HG03039 (cell line): ENCODE results near the gene AKIP1.

ENCODE experiments used
- ATAC-seq: cut with Tn5 transposase; IDR thresholded peaks from one replicate; pipeline ENCODE4 v1.9.1; 2021; ENCODE audit warnings: mild to moderate bottlenecking, moderate library complexity; ENCODE audit not compliant: unreplicated experiment

Gene AKIP1

GRCh38 chr11:8956860-8957259, 45.9 kb downstream of the AKIP1 start:
- ATAC-seq: no peak

- peak; percentile 28 for ATAC-seq
These were observed 48.7 kb downstream of the AKIP1 start for GRCh38 chr11:8959546-8960166.

DNA sequence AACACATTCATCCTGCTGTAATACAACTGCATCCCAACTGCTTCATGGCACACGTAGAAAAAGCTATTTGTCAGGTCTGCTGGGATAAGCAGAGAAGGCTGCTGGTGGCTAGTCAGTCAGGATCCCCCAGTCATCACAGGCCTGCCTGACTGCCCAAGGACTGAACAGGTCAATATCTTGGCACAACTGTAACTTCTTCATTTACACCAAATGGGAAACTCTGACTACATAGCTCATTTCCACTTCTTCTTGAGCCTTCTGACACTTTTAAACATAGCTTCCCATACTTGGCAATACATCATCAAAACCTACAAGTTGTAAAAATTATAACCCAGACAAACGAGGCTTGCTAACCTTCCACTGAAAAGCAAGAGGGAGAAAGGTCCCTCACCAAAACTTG, 50.4 kb downstream of the AKIP1 start:
- ATAC-seq: no peak

DNA sequence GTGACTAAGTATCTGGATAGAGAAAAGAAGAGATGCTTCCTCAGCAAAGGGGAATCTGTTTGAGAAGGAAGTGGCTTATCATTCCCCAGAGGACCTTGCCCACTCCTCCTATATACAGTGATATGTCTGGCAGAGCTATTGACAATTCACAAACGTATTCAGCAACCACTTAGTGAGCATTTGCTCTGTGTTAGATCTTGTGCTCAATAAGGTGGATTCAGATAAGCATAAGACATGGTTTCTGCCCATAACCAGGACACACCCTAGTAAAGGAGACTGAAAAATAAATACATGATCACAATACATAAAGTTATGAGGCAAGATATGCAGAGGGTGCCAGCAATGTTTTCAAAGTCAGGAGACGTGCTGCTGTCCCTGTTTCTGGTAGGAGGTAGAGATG, 51.9 kb downstream of the AKIP1 start:
- no peak for ATAC-seq

GRCh38 chr11:8963569-8964323, 52.8 kb downstream of the AKIP1 start:
- peak; percentile 62 for ATAC-seq

DNA sequence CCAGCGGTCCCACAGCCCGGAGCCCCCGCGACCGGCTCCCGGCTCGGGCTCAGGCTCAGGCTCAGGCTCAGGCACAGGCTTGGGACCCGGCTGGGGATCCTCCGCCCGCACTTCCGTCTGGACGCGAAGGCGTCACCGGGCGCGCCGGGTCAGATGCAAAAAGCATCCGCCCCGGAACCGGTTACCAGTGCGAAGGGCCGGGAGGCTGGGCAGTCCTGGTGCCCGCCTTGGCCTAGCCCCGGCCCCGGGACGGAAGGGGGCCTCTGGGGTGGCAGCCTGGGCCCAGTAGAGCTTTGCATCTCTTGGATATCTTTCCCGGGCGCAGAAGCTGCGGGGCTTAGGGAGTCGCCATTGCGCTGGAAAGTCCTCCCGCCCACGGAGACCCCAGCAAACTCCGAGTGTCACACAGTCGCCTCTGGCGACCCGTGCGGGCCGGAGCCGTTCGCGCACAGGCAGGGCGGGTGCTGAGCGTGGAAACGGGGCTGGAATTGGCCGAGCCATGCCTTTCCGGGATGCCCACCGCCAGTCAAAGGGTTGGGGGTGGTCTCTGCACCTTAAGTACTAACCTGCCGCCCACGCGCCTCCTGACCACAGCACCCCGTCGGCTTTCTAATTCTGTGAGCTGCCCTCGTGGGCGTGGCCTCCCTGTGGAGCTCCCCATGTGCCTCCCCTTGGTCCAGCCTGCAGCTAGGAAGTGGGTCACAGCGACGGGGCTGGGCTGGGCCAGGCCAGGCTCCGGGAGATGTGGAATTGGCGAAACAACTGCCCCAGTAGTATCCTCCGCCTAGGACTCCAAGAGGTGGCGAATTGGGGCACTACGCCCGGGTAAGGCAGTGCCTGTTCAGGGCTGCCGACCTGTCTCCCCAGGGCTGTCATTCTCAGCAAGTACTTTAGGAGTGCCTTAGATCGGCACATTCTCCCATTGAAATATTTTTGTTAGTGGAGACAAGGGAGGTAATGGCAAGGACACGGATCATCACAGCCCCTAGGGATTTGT, 53.6 kb downstream of the AKIP1 start, which contains the start of gene TMEM9B:
TSS of gene TMEM9B (minus strand) at position 119 of the 997 bp plus-strand sequence. CDS start 129 bp downstream, outside the sequence.
- peak; percentile 77 for ATAC-seq

DNA sequence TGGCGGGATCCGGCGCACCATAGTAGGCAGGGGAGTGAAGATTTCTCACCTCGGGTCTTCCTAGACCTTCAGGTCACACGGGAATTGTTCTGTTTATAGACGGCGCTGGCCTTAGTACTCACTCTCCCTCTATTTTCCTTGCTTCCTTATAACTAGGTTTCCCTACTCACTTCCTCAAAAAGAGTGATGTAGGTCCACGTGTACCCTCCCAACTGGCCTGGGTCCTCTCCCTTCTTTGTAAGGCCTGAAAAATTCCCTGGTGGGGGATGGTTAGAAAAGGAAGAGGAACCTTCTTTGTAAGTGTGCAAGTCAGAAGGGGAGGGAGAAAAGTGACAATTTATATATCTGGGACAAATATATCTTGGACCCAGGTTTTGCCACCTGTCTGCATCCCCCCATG, 56.2 kb downstream of the AKIP1 start:
- ATAC-seq: no peak
